ENCODE data around the gene DNER. TPM values are rescaled to one million over a fixed set of nuclear protein-coding genes. Genes with fewer than 3 reads are reported as not detected.
"Not testable (repeated sequence)": the region's sequence is repeated elsewhere in the genome, so short reads cannot be mapped to it uniquely, and the experiment has no call there.

DNER gene
- total RNA-seq, 4 donors from 2014 or later: 0.31 to 13.3 (median 6.3) TPM

DNA sequence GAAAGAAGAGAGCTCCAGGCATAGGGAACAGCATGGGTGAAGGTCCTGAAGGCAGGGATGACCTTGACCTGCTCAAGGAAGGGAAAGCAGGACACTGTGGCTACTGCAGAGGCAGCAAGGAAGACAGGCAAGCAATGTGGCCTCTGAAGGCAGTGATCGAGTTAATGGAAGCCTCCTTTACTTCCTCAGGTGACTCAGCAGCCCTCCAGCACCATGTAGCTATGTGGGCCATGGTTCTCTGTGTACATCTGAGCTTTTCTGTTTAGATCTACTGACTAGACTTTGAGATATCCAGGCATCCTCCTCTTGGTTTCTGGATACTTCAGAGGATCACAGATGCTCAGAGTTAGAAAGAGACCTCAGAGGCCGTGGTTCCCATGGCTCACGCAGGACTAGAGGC is 336.0 kb downstream of the DNER start:
- no peaks in the 10 kb centered on the region for H3K27me3 ChIP-seq
- H3K27ac ChIP-seq: no peak overlapping the region
- no peaks in the 10 kb centered on the region for H3K4me1 ChIP-seq
- TF ChIP-seq POLR2A (IDR thresholded peaks at IDR 0.05): no peak
- no peak for TF ChIP-seq POLR2AphosphoS5 (IDR thresholded peaks at IDR 0.05)
- TF ChIP-seq, protein P1, sequence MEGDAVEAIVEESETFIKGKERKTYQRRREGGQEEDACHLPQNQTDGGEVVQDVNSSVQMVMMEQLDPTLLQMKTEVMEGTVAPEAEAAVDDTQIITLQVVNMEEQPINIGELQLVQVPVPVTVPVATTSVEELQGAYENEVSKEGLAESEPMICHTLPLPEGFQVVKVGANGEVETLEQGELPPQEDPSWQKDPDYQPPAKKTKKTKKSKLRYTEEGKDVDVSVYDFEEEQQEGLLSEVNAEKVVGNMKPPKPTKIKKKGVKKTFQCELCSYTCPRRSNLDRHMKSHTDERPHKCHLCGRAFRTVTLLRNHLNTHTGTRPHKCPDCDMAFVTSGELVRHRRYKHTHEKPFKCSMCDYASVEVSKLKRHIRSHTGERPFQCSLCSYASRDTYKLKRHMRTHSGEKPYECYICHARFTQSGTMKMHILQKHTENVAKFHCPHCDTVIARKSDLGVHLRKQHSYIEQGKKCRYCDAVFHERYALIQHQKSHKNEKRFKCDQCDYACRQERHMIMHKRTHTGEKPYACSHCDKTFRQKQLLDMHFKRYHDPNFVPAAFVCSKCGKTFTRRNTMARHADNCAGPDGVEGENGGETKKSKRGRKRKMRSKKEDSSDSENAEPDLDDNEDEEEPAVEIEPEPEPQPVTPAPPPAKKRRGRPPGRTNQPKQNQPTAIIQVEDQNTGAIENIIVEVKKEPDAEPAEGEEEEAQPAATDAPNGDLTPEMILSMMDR (IDR thresholded peaks at IDR 0.05): no peak
- TF ChIP-seq EP300 (IDR thresholded peaks at IDR 0.05): no peak
- no peaks in the 10 kb centered on the region for H3K36me3 ChIP-seq
- peaks cover 0 to 26% (median 0%) of the 10 kb centered on the region in 3 donors for H3K9me3 ChIP-seq
- no peak for ATAC-seq
- WGBS, 2 donors (ENCODE audit: low coverage in 1 of 2): 62 to 92% methylated on average over 2 of the region's 3 CpGs
- no peak overlapping the region for H3K4me3 ChIP-seq

DNA sequence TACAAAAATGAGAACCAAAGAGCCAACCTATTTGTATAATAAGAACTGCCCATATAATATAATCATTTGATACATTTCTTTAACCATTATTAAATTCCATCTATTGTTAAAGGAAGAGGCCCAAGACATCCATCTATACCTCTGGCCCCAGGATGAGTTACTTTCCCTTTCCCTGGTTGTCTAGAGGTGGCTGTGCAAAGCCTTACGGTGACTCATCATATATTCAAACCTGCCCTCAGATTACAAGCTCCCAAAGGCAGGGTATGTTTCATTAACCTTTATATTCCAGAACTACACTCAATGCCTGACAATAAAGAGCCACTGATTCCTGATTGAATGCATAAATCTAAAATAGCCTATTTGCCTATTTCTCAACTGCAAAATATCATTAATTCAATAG is 337.5 kb downstream of the DNER start:
- Histone ChIP-seq H3K9me3 (peaks cover 0 to 13% (median 0%) of the 10 kb centered on the region in 3 donors), H3K27ac (no peak overlapping the region), H3K27me3 (no peaks in the 10 kb centered on the region), H3K4me1 (no peaks in the 10 kb centered on the region), H3K4me3 (no peak overlapping the region), H3K36me3 (no peaks in the 10 kb centered on the region)
- TF ChIP-seq, protein P1 (IDR thresholded peaks at IDR 0.05): no peak
- no peak for TF ChIP-seq EP300 (IDR thresholded peaks at IDR 0.05)
- TF ChIP-seq POLR2AphosphoS5 (IDR thresholded peaks at IDR 0.05): no peak
- TF ChIP-seq POLR2A (IDR thresholded peaks at IDR 0.05): no peak
- 40 to 71% methylated on average over 1 of the region's 1 CpG for WGBS, 2 donors (ENCODE audit: low coverage in 1 of 2)
- ATAC-seq: no peak

DNA sequence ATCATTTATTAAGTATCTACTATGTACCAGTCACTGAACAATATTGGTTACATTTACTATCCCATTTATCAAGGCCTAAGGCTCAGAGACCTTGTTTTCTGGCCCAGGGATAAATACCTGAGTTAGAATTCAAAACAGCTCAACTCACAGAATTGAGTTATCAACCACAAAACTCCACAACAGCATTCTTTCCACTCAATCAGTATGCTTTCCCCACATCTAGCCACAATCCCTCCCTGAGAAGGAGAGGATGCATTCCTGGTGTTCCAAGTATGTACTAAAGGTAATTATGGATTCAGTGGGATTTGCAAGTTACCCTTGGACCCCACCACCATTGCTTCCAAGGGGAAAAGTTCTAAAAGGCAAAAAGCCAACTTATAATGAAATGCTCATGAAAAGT is 339.1 kb downstream of the DNER start:
- H3K4me1 ChIP-seq: peaks cover 0 to 8% (median 0%) of the 10 kb centered on the region in 3 donors
- no peaks in the 10 kb centered on the region for H3K9me3 ChIP-seq
- no peaks in the 10 kb centered on the region for H3K27me3 ChIP-seq
- no peaks in the 10 kb centered on the region for H3K36me3 ChIP-seq
- H3K4me3 ChIP-seq: no peak overlapping the region
- H3K27ac ChIP-seq: no peak overlapping the region
- no peak for ATAC-seq
- TF ChIP-seq, protein P1 (IDR thresholded peaks at IDR 0.05): no peak
- no peak for TF ChIP-seq POLR2AphosphoS5 (IDR thresholded peaks at IDR 0.05)
- no peak for TF ChIP-seq EP300 (IDR thresholded peaks at IDR 0.05)
- no peak for TF ChIP-seq POLR2A (IDR thresholded peaks at IDR 0.05)

DNA sequence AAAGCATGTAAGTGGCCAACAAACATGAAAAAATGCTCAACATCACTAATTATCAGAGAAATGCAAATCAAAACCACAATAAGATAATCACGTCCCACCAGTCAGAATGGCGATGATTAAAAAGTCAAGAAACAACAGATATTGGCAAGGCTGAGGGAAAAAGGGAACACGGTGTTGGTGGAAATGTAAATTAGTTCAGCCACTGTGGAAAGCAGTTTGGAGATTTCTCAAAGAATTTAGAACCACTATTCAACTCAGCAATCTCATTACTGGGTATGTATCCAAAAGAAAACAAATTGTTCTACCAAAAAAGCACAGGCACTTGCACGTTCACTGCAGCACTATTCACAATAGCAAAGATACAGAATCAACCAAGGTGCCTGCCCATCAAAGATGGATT is 341.0 kb downstream of the DNER start:
- not testable (repeated sequence) for H3K4me1 ChIP-seq, ATAC-seq, H3K36me3 ChIP-seq, H3K9me3 ChIP-seq, H3K4me3 ChIP-seq, H3K27me3 ChIP-seq, H3K27ac ChIP-seq
- WGBS, 2 donors (ENCODE audit: low coverage in 1 of 2): 62 to 63% methylated on average over 2 to 4 of the region's 4 CpGs

DNA sequence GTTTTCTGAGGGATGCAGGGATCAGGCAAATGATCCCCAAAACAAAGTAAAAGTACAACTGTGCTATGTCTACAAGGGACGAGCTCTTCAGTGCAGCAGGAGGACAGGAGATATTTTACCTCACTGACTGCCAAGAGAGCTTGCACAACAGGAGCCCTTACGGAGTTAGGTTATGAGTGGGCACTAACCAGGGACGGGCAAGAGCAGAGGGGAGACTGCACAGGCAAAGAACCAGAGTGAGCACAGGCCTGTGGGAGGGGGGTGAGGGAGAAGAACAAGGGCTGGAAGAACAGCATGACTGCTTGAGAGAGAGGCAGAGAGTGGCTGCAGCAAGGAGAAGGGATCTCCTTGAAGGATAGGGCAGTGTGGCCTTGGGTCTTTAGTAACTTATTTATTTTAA is 342.1 kb downstream of the DNER start:
- no peaks in the 10 kb centered on the region for H3K27me3 ChIP-seq
- peaks cover 0 to 8% (median 0%) of the 10 kb centered on the region in 3 donors for H3K4me1 ChIP-seq
- H3K27ac ChIP-seq: no peak overlapping the region
- no peak overlapping the region for H3K4me3 ChIP-seq
- no peaks in the 10 kb centered on the region for H3K9me3 ChIP-seq
- WGBS, 2 donors (ENCODE audit: low coverage in 1 of 2): 68 to 70% methylated on average over 2 to 3 of the region's 3 CpGs
- TF ChIP-seq POLR2AphosphoS5 (IDR thresholded peaks at IDR 0.05) (no peak), POLR2A (IDR thresholded peaks at IDR 0.05) (no peak), EP300 (IDR thresholded peaks at IDR 0.05) (no peak)
- TF ChIP-seq, protein P1 (IDR thresholded peaks at IDR 0.05): no peak
- peak; percentile 63 for ATAC-seq
- H3K36me3 ChIP-seq: no peaks in the 10 kb centered on the region
